Measurements from ENCODE around the gene NLRP8.

GRCh38 chr19:55909801-55910200, 37.8 kb upstream of the NLRP8 start:
- no peak for TF ChIP-seq EP300 (IDR thresholded peaks at IDR 0.05)
- no peak for TF ChIP-seq POLR2A (IDR thresholded peaks at IDR 0.05)
- TF ChIP-seq CTCF (IDR thresholded peaks at IDR 0.05) = no peak
